Panc1 (cell line): Measurements from ENCODE around the gene OST4. TPM values are rescaled to one million over a fixed set of nuclear protein-coding genes. Genes with fewer than 3 reads are reported as not detected.

ENCODE experiments used
- ATAC-seq: fragments of 200-7000 bp; cut with Tn5 transposase; 2 replicates; pipeline ENCODE4 v1.9.1; 2020; ENCODE audit warnings: mild to moderate bottlenecking, moderate library complexity
- BruUV-seq: library from RNA; stranded (reverse); fragments of 400-500 nt; replicated peaks from 2 replicates; lab custom pipeline; 2021; lab: Mats Ljungman, UMichigan
- CTCF ChIA-PET: fragments of 300-600 bp; sonication (Branson Sonifier 250); formaldehyde crosslinking; loops from one replicate; lab custom pipeline; 2022; ENCODE audit warnings: antibody characterized with exemption; lab: Charles Lee
- POLR2A ChIA-PET: fragments of 300-600 bp; sonication (Branson Sonifier 250); formaldehyde crosslinking; loops from one replicate; lab custom pipeline; 2022; ENCODE audit warnings: antibody characterized with exemption; lab: Charles Lee
- DNase-seq: peaks from one replicate; pipeline ENCODE4 v3.0.0-alpha.2; 2010; ENCODE audit warnings: low read depth, low spot score
- H3K27ac ChIP-seq: 2 replicates; pipeline ENCODE4 v1.5.1; 2011; ENCODE audit warnings: mild to moderate bottlenecking, low read length, inconsistent platforms
- H3K27me3 ChIP-seq: fragments of 200-500 bp; sonication (Bioruptor generic); 2 replicates; pipeline ENCODE4 v1.6.0; 2014; ENCODE audit warnings: low read length, inconsistent platforms; ENCODE audit not compliant: control insufficient read depth, insufficient read depth
- H3K36me3 ChIP-seq: fragments of 200-500 bp; sonication (Bioruptor generic); 2 replicates; pipeline ENCODE4 v1.5.1; 2014; ENCODE audit warnings: inconsistent platforms, mild to moderate bottlenecking, low read length, moderate library complexity; ENCODE audit not compliant: control insufficient read depth, insufficient read depth
- H3K4me1 ChIP-seq: 2 replicates; pipeline ENCODE4 v1.5.1; 2011; ENCODE audit warnings: inconsistent platforms, mild to moderate bottlenecking, low read length, moderate library complexity; ENCODE audit not compliant: control insufficient read depth, insufficient read depth
- H3K4me3 ChIP-seq, 2 experiments: 2 replicates each; pipeline ENCODE4 v1.5.1; 2011 to 2012; ENCODE audit warnings: low read depth in 2 of 2, low read length in 2 of 2, mild to moderate bottlenecking in 2 of 2, inconsistent platforms in 1 of 2, moderate library complexity in 1 of 2
- H3K9me3 ChIP-seq: fragments of 200-500 bp; sonication (Bioruptor generic); 2 replicates; pipeline ENCODE4 v1.5.1; 2014; ENCODE audit warnings: low read depth, mild to moderate bottlenecking, inconsistent platforms, low read length, moderate library complexity; ENCODE audit not compliant: control insufficient read depth, insufficient read depth
- CTCF ChIP-seq: fragments of 450-650 bp; IDR thresholded peaks from 2 replicates; pipeline ENCODE4 v1.5.1; 2017; ENCODE audit warnings: mild to moderate bottlenecking
- POLR2AphosphoS5 ChIP-seq: IDR thresholded peaks from 2 replicates; pipeline ENCODE4 v1.6.1; 2012; ENCODE audit warnings: mild to moderate bottlenecking, low read depth, low read length, moderate library complexity
- REST ChIP-seq, 2 experiments: IDR thresholded peaks; 2 replicates each; pipeline ENCODE4 v1.6.1; 2011 to 2012; ENCODE audit warnings: low read depth in 2 of 2, control low read depth in 1 of 2, low read length in 1 of 2, mild to moderate bottlenecking in 1 of 2, moderate library complexity in 1 of 2; ENCODE audit not compliant: insufficient read depth in 1 of 2
- SIN3A ChIP-seq: IDR thresholded peaks from 2 replicates; pipeline ENCODE4 v1.6.1; 2012; ENCODE audit warnings: low read depth, mild to moderate bottlenecking, low read length, moderate library complexity, borderline replicate concordance; ENCODE audit not compliant: insufficient read depth
- TCF7L2 ChIP-seq: IDR thresholded peaks from 2 replicates; pipeline ENCODE4 v1.6.1; 2011; ENCODE audit warnings: mild to moderate bottlenecking, low read depth, low read length, inconsistent platforms
- in situ Hi-C: cut with HindIII; loops from 2 replicates; pipeline ENCODE4 v1.10.0; 2016; ENCODE audit warnings: low sequenced_read_pairs, low pct_unique_long_range_greater_than_20kb
- intact Hi-C: fragments of 100-400 bp; cut with micrococcal nuclease; formaldehyde crosslinking; loops from one replicate; pipeline ENCODE4 v1.10.0; 2022; ENCODE audit not compliant: unreplicated experiment
- total RNA-seq: library from RNA; stranded (reverse); gene quantifications from one replicate; pipeline ENCODE4 v1.2.1, GENCODE V29; 2021; ENCODE audit not compliant: unreplicated experiment

The OST4 gene
- total RNA-seq, 1 experiment from 2014 or later: 219 TPM

DNA sequence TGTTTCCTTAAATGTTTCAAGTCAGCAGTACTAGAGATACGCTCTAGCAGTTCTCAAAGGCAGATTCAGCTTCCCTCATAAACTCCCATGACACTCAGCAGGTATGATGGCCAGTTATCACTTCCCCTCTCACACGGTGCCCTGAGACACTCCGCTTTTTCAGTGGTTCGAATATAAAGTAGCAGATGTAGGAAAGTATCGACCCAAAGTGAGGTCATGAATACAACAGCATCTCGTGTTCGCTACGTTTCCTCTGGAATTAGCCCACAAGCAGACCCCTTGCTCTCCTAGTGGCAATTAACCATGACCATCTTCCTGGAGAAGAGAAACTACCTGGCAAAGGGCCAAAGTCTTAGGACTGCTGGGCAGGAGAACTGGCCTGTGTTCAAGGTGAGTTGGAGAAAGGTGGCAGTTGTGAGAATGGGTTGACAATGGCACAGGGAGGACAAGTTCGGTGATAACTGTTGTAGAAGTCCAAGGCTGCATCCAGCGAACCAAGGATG, 29.2 kb downstream of the OST4 start:
- ChIA-PET POLR2A (no interaction called here), CTCF (no interaction called here)
- H3K9me3 ChIP-seq: no peaks in the 10 kb centered on the region
- BruUV-seq: no TSS peak
- DNase-seq: no peak
- H3K27ac ChIP-seq: no peak overlapping the region
- ATAC-seq: no peak
- H3K4me1 ChIP-seq: no peaks in the 10 kb centered on the region
- peaks cover 3% of the 10 kb centered on the region for H3K36me3 ChIP-seq
- intact Hi-C loops (no loop called here), in situ Hi-C loops (no loop called here)
- no peak overlapping the region for H3K4me3 ChIP-seq
- TF ChIP-seq TCF7L2 (no peak), SIN3A (no peak), POLR2AphosphoS5 (no peak), REST (IDR thresholded peaks at IDR 0.05; ENCODE audit: insufficient read depth in 1 of 2, low read depth in 2 of 2, low read length in 1 of 2) (no peak), CTCF (no peak)
- H3K27me3 ChIP-seq: no peaks in the 10 kb centered on the region

- BruUV-seq: no TSS peak
- ATAC-seq: no peak
- H3K27ac ChIP-seq: no peak overlapping the region
- H3K27me3 ChIP-seq: no peaks in the 10 kb centered on the region
- H3K4me1 ChIP-seq: no peaks in the 10 kb centered on the region
- CTCF ChIA-PET: no interaction called here
- in situ Hi-C loops: no loop called here
- H3K4me3 ChIP-seq: no peak overlapping the region
- no peaks in the 10 kb centered on the region for H3K9me3 ChIP-seq
- peaks cover 3% of the 10 kb centered on the region for H3K36me3 ChIP-seq
- POLR2A ChIA-PET: no interaction called here
- DNase-seq: no peak
- no peak for TF ChIP-seq CTCF
- no peak for TF ChIP-seq SIN3A
- TF ChIP-seq POLR2AphosphoS5: peak; percentile 12; the same call in 1 of the 2 replicates
- no peak for TF ChIP-seq TCF7L2
- TF ChIP-seq REST (IDR thresholded peaks at IDR 0.05; ENCODE audit: insufficient read depth in 1 of 2, low read depth in 2 of 2, low read length in 1 of 2): no peak
- intact Hi-C loops: no loop called here
Measured at GRCh38 chr2:27041752-27042151, 29.7 kb downstream of the OST4 start.
